BE2C (cell line): ENCODE measurements around the gene SLCO1C1.
A peak's percentile ranks its signal among the peaks of the same experiment; 100 is the strongest.
"Not testable (repeated sequence)": the region's sequence is repeated elsewhere in the genome, so short reads cannot be mapped to it uniquely, and the experiment has no call there.

Experiments used
- DNase-seq: peaks from one replicate; pipeline ENCODE4 v3.0.0-alpha.2; 2020
- H3K27me3 ChIP-seq: fragments of 250-450 bp; sonication (Bioruptor Pico); 2 replicates; pipeline ENCODE4 v1.5.1; 2020; ENCODE audit warnings: mild to moderate bottlenecking
- H3K36me3 ChIP-seq: fragments of 250-450 bp; sonication (Bioruptor Pico); 2 replicates; pipeline ENCODE4 v1.5.1; 2020; ENCODE audit warnings: mild to moderate bottlenecking
- H3K4me1 ChIP-seq: fragments of 250-450 bp; sonication (Bioruptor Pico); 2 replicates; pipeline ENCODE4 v1.5.1; 2020
- H3K4me3 ChIP-seq: 2 replicates; pipeline ENCODE4 v1.5.1; 2011; ENCODE audit warnings: low read depth, low read length
- H3K9me3 ChIP-seq: fragments of 250-450 bp; sonication (Bioruptor Pico); 2 replicates; pipeline ENCODE4 v1.5.1; 2020
- CTCF ChIP-seq: IDR thresholded peaks from 2 replicates; pipeline ENCODE4 v1.5.1; 2012; ENCODE audit warnings: mild to moderate bottlenecking, low read depth, low read length

SLCO1C1 gene

GRCh38 chr12:20751046-20751445 is 55.9 kb downstream of the SLCO1C1 start:
- Histone ChIP-seq H3K27me3 (no peaks in the 10 kb centered on the region), H3K4me3 (no peak overlapping the region), H3K36me3 (no peaks in the 10 kb centered on the region), H3K4me1 (no peaks in the 10 kb centered on the region), H3K9me3 (no peaks in the 10 kb centered on the region)
- no peak for TF ChIP-seq CTCF
- no peak for DNase-seq

- Histone ChIP-seq H3K4me1 (no peaks in the 10 kb centered on the region), H3K9me3 (no peaks in the 10 kb centered on the region), H3K27me3 (no peaks in the 10 kb centered on the region), H3K36me3 (no peaks in the 10 kb centered on the region), H3K4me3 (no peak overlapping the region)
- TF ChIP-seq CTCF: no peak
- no peak for DNase-seq
These were observed 82.3 kb downstream of the SLCO1C1 start for GRCh38 chr12:20777420-20777819.

- Histone ChIP-seq H3K9me3 (no peaks in the 10 kb centered on the region), H3K36me3 (no peaks in the 10 kb centered on the region), H3K4me3 (no peak overlapping the region), H3K27me3 (no peaks in the 10 kb centered on the region), H3K4me1 (no peaks in the 10 kb centered on the region)
- DNase-seq: no peak
- no peak for TF ChIP-seq CTCF
These were observed 83.8 kb downstream of the SLCO1C1 start for GRCh38 chr12:20778969-20779368.

- H3K36me3 ChIP-seq, H3K9me3 ChIP-seq, H3K4me1 ChIP-seq, DNase-seq, H3K4me3 ChIP-seq, H3K27me3 ChIP-seq: not testable (repeated sequence)
These were observed 84.8 kb downstream of the SLCO1C1 start for GRCh38 chr12:20779971-20780370.

- not testable (repeated sequence) for H3K9me3 ChIP-seq, H3K36me3 ChIP-seq, H3K4me1 ChIP-seq, H3K27me3 ChIP-seq, DNase-seq, H3K4me3 ChIP-seq
These were observed 88.7 kb downstream of the SLCO1C1 start for GRCh38 chr12:20783796-20784357.

- no peaks in the 10 kb centered on the region for H3K9me3 ChIP-seq
- H3K27me3 ChIP-seq: no peaks in the 10 kb centered on the region
- H3K4me3 ChIP-seq: no peak overlapping the region
- no peaks in the 10 kb centered on the region for H3K36me3 ChIP-seq
- no peaks in the 10 kb centered on the region for H3K4me1 ChIP-seq
- DNase-seq: no peak
- no peak for TF ChIP-seq CTCF
These were observed 97.8 kb downstream of the SLCO1C1 start for GRCh38 chr12:20792971-20793370.

- Histone ChIP-seq H3K4me3 (no peak overlapping the region), H3K27me3 (no peaks in the 10 kb centered on the region), H3K36me3 (no peaks in the 10 kb centered on the region), H3K4me1 (no peaks in the 10 kb centered on the region), H3K9me3 (no peaks in the 10 kb centered on the region)
- no peak for DNase-seq
- peak; percentile 50 for TF ChIP-seq CTCF
These were observed 103.4 kb downstream of the SLCO1C1 start for GRCh38 chr12:20798554-20798953.
